ENCODE data around the gene DNAH11. TPM values are rescaled to one million over a fixed set of nuclear protein-coding genes. Genes with fewer than 3 reads are reported as not detected.

The DNAH11 gene
- total RNA-seq, 1 donor from 2014 or later, result 0.13 TPM

- H3K27ac Mint-ChIP-seq, result no peak overlapping the region
- Histone ChIP-seq H3K27me3 (no peaks in the 10 kb centered on the region), H4K20me1 (ENCODE audit: low read depth) (no peaks in the 10 kb centered on the region), H3K27ac (no peak overlapping the region), H3K9me3 (ENCODE audit: low read depth) (no peaks in the 10 kb centered on the region), H3K4me1 (peaks cover under 1% of the 10 kb centered on the region), H3K36me3 (no peaks in the 10 kb centered on the region), H3K4me3 (no peak overlapping the region), H3F3A (ENCODE audit: low read depth) (no peaks in the 10 kb centered on the region), H2AFZ (replicated peaks) (no peak overlapping the region), H3K79me2 (ENCODE audit: low read depth) (no peaks in the 10 kb centered on the region), H3K9ac (no peak overlapping the region), H3K4me2 (no peak overlapping the region)
- H3K27me3 Mint-ChIP-seq (ENCODE audit: insufficient read depth, low read depth), result no peaks in the 10 kb centered on the region
- peaks cover 64% of the 10 kb centered on the region for H3K36me3 Mint-ChIP-seq
- TF ChIP-seq EZH2 (IDR thresholded peaks at IDR 0.05) (no peak), CTCF (IDR thresholded peaks at IDR 0.05) (no peak), EZH2phosphoT487 (IDR thresholded peaks at IDR 0.05) (no peak)
- no peak for DNase-seq (ENCODE audit: low spot score)
- H3K4me1 Mint-ChIP-seq, result peaks cover 18% of the 10 kb centered on the region
- no peak overlapping the region for H3K4me3 Mint-ChIP-seq
- no peaks in the 10 kb centered on the region for H3K9me3 Mint-ChIP-seq
Observed at GRCh38 chr7:21911341-21911875, 368.6 kb downstream of the DNAH11 start.

GRCh38 chr7:21912305-21912704 lies 369.5 kb downstream of the DNAH11 start:
- Mint-ChIP-seq H3K27ac (no peak overlapping the region), H3K4me3 (no peak overlapping the region), H3K9me3 (no peaks in the 10 kb centered on the region), H3K4me1 (peaks cover 25% of the 10 kb centered on the region), H3K27me3 (ENCODE audit: insufficient read depth, low read depth) (no peaks in the 10 kb centered on the region), H3K36me3 (peaks cover 65% of the 10 kb centered on the region)
- H4K20me1 ChIP-seq (ENCODE audit: low read depth), result no peaks in the 10 kb centered on the region
- H3K9ac ChIP-seq, result no peak overlapping the region
- no peak for DNase-seq (ENCODE audit: low spot score)
- H3K4me3 ChIP-seq, result no peak overlapping the region
- H3F3A ChIP-seq (ENCODE audit: low read depth), result no peaks in the 10 kb centered on the region
- H2AFZ ChIP-seq (replicated peaks), result no peak overlapping the region
- peaks cover 9% of the 10 kb centered on the region for H3K4me1 ChIP-seq
- H3K27ac ChIP-seq, result no peak overlapping the region
- no peaks in the 10 kb centered on the region for H3K36me3 ChIP-seq
- H3K27me3 ChIP-seq, result no peaks in the 10 kb centered on the region
- TF ChIP-seq CTCF (IDR thresholded peaks at IDR 0.05), result no peak
- no peak for TF ChIP-seq EZH2 (IDR thresholded peaks at IDR 0.05)
- TF ChIP-seq EZH2phosphoT487 (IDR thresholded peaks at IDR 0.05), result no peak
- no peaks in the 10 kb centered on the region for H3K9me3 ChIP-seq (ENCODE audit: low read depth)
- no peak overlapping the region for H3K4me2 ChIP-seq
- H3K79me2 ChIP-seq (ENCODE audit: low read depth), result no peaks in the 10 kb centered on the region

GRCh38 chr7:21912931-21913780 lies 370.3 kb downstream of the DNAH11 start:
- peaks cover 18% of the 10 kb centered on the region for H3K4me1 ChIP-seq

More at GRCh38 chr7:21912931-21913780, 370.3 kb downstream of the DNAH11 start:
- no peaks in the 10 kb centered on the region for H3K27me3 ChIP-seq
- Mint-ChIP-seq H3K27ac (peak overlapping the region; percentile 27), H3K36me3 (peaks cover 60% of the 10 kb centered on the region), H3K27me3 (ENCODE audit: insufficient read depth, low read depth) (no peaks in the 10 kb centered on the region), H3K4me1 (peaks cover 31% of the 10 kb centered on the region), H3K9me3 (no peaks in the 10 kb centered on the region), H3K4me3 (no peak overlapping the region)
- no peak overlapping the region for H2AFZ ChIP-seq (replicated peaks)
- no peaks in the 10 kb centered on the region for H3K9me3 ChIP-seq (ENCODE audit: low read depth)
- H3K4me3 ChIP-seq, result no peak overlapping the region
- H3K36me3 ChIP-seq, result no peaks in the 10 kb centered on the region
- TF ChIP-seq CTCF (IDR thresholded peaks at IDR 0.05), result no peak
- TF ChIP-seq EZH2 (IDR thresholded peaks at IDR 0.05), result no peak
- DNase-seq (ENCODE audit: low spot score), result no peak
- no peak overlapping the region for H3K9ac ChIP-seq
- no peak overlapping the region for H3K27ac ChIP-seq
- H4K20me1 ChIP-seq (ENCODE audit: low read depth), result no peaks in the 10 kb centered on the region
- peaks cover 5% of the 10 kb centered on the region for H3K79me2 ChIP-seq (ENCODE audit: low read depth)
- H3K4me2 ChIP-seq, result no peak overlapping the region
- H3F3A ChIP-seq (ENCODE audit: low read depth), result no peaks in the 10 kb centered on the region

Data from neural progenitor cell (in vitro differentiated cells).